ENCODE measurements around the gene EFHB. TPM values are rescaled to one million over a fixed set of nuclear protein-coding genes. Genes with fewer than 3 reads are reported as not detected.
"Not testable (repeated sequence)": the region's sequence is repeated elsewhere in the genome, so short reads cannot be mapped to it uniquely, and the experiment has no call there.

EFHB gene
- total RNA-seq, 1 experiment from 2014 or later = 1.4 TPM

- Mint-ChIP-seq H3K27ac (ENCODE audit: unreplicated experiment) (no peak overlapping the region), H3K36me3 (ENCODE audit: insufficient read depth, unreplicated experiment) (no peaks in the 10 kb centered on the region), H3K4me3 (ENCODE audit: unreplicated experiment) (no peak overlapping the region), H3K27me3 (ENCODE audit: insufficient read depth, unreplicated experiment) (no peaks in the 10 kb centered on the region), H3K9me3 (ENCODE audit: unreplicated experiment) (no peaks in the 10 kb centered on the region), H3K4me1 (ENCODE audit: low read depth, unreplicated experiment) (no peaks in the 10 kb centered on the region)
- no TSS peak for BruUV-seq (replicated peaks)
- no peak for DNase-seq
- Histone ChIP-seq H3K9me3 (no peaks in the 10 kb centered on the region), H3K4me3 (ENCODE audit: low read depth, low read length) (no peak overlapping the region), H3K4me1 (no peaks in the 10 kb centered on the region), H3K36me3 (ENCODE audit: control insufficient read depth, insufficient read depth, low read length) (no peaks in the 10 kb centered on the region), H3K27me3 (replicated peaks; ENCODE audit: control insufficient read depth, insufficient read depth, low read length) (no peaks in the 10 kb centered on the region)
- no peak for TF ChIP-seq CTCF (IDR thresholded peaks at IDR 0.05; ENCODE audit: insufficient read depth in 1 of 2, low read depth in 1 of 2, low read length in 1 of 2, severe bottlenecking in 1 of 2, unreplicated experiment in 1 of 2)
- POLR2A ChIA-PET = no interaction called here
- CTCF ChIA-PET = no interaction called here
- intact Hi-C loops (cut with micrococcal nuclease; ENCODE audit: unreplicated experiment) = no loop called here
Measured at GRCh38 chr3:19881036-19881435, 53.0 kb downstream of the EFHB start.

DNA sequence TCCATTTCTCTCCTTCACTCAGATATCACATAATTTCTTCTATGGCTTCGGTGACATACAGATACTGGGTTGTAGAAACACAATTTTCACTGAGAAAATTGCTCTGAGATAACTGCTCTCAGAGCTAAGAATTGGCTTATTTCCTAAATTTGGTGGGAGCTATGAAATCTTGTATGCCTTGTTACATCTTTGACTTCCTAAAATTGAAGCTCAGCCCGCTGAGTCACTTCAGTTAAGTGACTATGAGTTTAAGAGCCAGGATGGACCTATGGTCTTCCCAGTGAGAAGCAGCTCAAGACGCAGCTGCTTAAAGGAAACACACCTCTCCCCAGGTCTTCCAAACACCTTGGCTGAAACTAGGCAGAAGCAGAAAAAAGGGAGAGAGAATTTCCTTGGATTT lies 56.4 kb downstream of the EFHB start:
- ChIA-PET POLR2A (no interaction called here), CTCF (no interaction called here)
- Histone ChIP-seq H3K4me1 (no peaks in the 10 kb centered on the region), H3K27me3 (replicated peaks; ENCODE audit: control insufficient read depth, insufficient read depth, low read length) (no peaks in the 10 kb centered on the region), H3K4me3 (ENCODE audit: low read depth, low read length) (no peak overlapping the region), H3K9me3 (no peaks in the 10 kb centered on the region), H3K36me3 (ENCODE audit: control insufficient read depth, insufficient read depth, low read length) (no peaks in the 10 kb centered on the region)
- intact Hi-C loops (cut with micrococcal nuclease; ENCODE audit: unreplicated experiment) = no loop called here
- BruUV-seq (replicated peaks) = no TSS peak
- TF ChIP-seq CTCF (IDR thresholded peaks at IDR 0.05; ENCODE audit: insufficient read depth in 1 of 2, low read depth in 1 of 2, low read length in 1 of 2, severe bottlenecking in 1 of 2, unreplicated experiment in 1 of 2) = no peak
- no peak overlapping the region for H3K4me3 Mint-ChIP-seq (ENCODE audit: unreplicated experiment)
- H3K27ac Mint-ChIP-seq (ENCODE audit: unreplicated experiment) = no peak overlapping the region
- H3K4me1 Mint-ChIP-seq (ENCODE audit: low read depth, unreplicated experiment) = no peaks in the 10 kb centered on the region
- no peaks in the 10 kb centered on the region for H3K9me3 Mint-ChIP-seq (ENCODE audit: unreplicated experiment)
- no peaks in the 10 kb centered on the region for H3K36me3 Mint-ChIP-seq (ENCODE audit: insufficient read depth, unreplicated experiment)
- no peaks in the 10 kb centered on the region for H3K27me3 Mint-ChIP-seq (ENCODE audit: insufficient read depth, unreplicated experiment)
- DNase-seq = no peak

GRCh38 chr3:19866751-19867347 lies 67.2 kb downstream of the EFHB start:
- H3K9me3 ChIP-seq = no peaks in the 10 kb centered on the region
- intact Hi-C loops (cut with micrococcal nuclease; ENCODE audit: unreplicated experiment) = loop anchor here (1.0 to 10.0 kb wide), 5 partner anchors 140 to 802 kb away; no protein-coding TSS in a partner anchor
- DNase-seq = peak in 1 of 2 experiments; percentile 67
- H3K4me1 ChIP-seq = no peaks in the 10 kb centered on the region
- no peaks in the 10 kb centered on the region for H3K4me1 Mint-ChIP-seq (ENCODE audit: low read depth, unreplicated experiment)
- H3K27me3 ChIP-seq (replicated peaks; ENCODE audit: control insufficient read depth, insufficient read depth, low read length) = no peaks in the 10 kb centered on the region
- no peak overlapping the region for H3K4me3 ChIP-seq (ENCODE audit: low read depth, low read length)
- H3K36me3 Mint-ChIP-seq (ENCODE audit: insufficient read depth, unreplicated experiment) = no peaks in the 10 kb centered on the region
- POLR2A ChIA-PET = no interaction called here
- H3K36me3 ChIP-seq (ENCODE audit: control insufficient read depth, insufficient read depth, low read length) = no peaks in the 10 kb centered on the region
- peak; percentile 57 to 67 for TF ChIP-seq CTCF (IDR thresholded peaks at IDR 0.05; ENCODE audit: insufficient read depth in 1 of 2, low read depth in 1 of 2, low read length in 1 of 2, severe bottlenecking in 1 of 2, unreplicated experiment in 1 of 2)
- H3K4me3 Mint-ChIP-seq (ENCODE audit: unreplicated experiment) = no peak overlapping the region
- H3K27me3 Mint-ChIP-seq (ENCODE audit: insufficient read depth, unreplicated experiment) = peaks cover 11% of the 10 kb centered on the region
- CTCF ChIA-PET = interaction anchor here (0.6 to 2.3 kb wide), 5 partner anchors 48 to 518 kb away, joined by 3 to 15 read pairs (median 4); no protein-coding TSS in a partner anchor
- H3K27ac Mint-ChIP-seq (ENCODE audit: unreplicated experiment) = no peak overlapping the region
- H3K9me3 Mint-ChIP-seq (ENCODE audit: unreplicated experiment) = peaks cover 6% of the 10 kb centered on the region
- BruUV-seq (replicated peaks) = no TSS peak

GRCh38 chr3:19855318-19855717 lies 78.7 kb downstream of the EFHB start:
- H3K9me3 ChIP-seq; H3K9me3 Mint-ChIP-seq (ENCODE audit: unreplicated experiment); POLR2A ChIA-PET; H3K4me3 Mint-ChIP-seq (ENCODE audit: unreplicated experiment); H3K27ac Mint-ChIP-seq (ENCODE audit: unreplicated experiment); H3K4me1 ChIP-seq; H3K4me3 ChIP-seq (ENCODE audit: low read depth, low read length); H3K4me1 Mint-ChIP-seq (ENCODE audit: low read depth, unreplicated experiment); H3K27me3 ChIP-seq (replicated peaks; ENCODE audit: control insufficient read depth, insufficient read depth, low read length); intact Hi-C loops (cut with micrococcal nuclease; ENCODE audit: unreplicated experiment); H3K36me3 Mint-ChIP-seq (ENCODE audit: insufficient read depth, unreplicated experiment); H3K27me3 Mint-ChIP-seq (ENCODE audit: insufficient read depth, unreplicated experiment); CTCF ChIA-PET; BruUV-seq (replicated peaks); H3K36me3 ChIP-seq (ENCODE audit: control insufficient read depth, insufficient read depth, low read length): not testable (repeated sequence)
- DNase-seq = peak in 1 of 2 experiments; percentile 3

- H3K4me3 ChIP-seq (ENCODE audit: low read depth, low read length); CTCF ChIA-PET; H3K4me1 Mint-ChIP-seq (ENCODE audit: low read depth, unreplicated experiment); H3K4me3 Mint-ChIP-seq (ENCODE audit: unreplicated experiment); H3K36me3 ChIP-seq (ENCODE audit: control insufficient read depth, insufficient read depth, low read length); H3K4me1 ChIP-seq; intact Hi-C loops (cut with micrococcal nuclease; ENCODE audit: unreplicated experiment); POLR2A ChIA-PET; BruUV-seq (replicated peaks); H3K27me3 ChIP-seq (replicated peaks; ENCODE audit: control insufficient read depth, insufficient read depth, low read length); DNase-seq; H3K27me3 Mint-ChIP-seq (ENCODE audit: insufficient read depth, unreplicated experiment); H3K27ac Mint-ChIP-seq (ENCODE audit: unreplicated experiment); H3K36me3 Mint-ChIP-seq (ENCODE audit: insufficient read depth, unreplicated experiment); H3K9me3 ChIP-seq: not testable (repeated sequence)
- peaks cover 22% of the 10 kb centered on the region for H3K9me3 Mint-ChIP-seq (ENCODE audit: unreplicated experiment)
Measured at GRCh38 chr3:19846609-19847008, 87.4 kb downstream of the EFHB start.
